Measurements from ENCODE around the gene DNAL4. TPM values are rescaled to one million over a fixed set of nuclear protein-coding genes. Genes with fewer than 3 reads are reported as not detected.

Gene DNAL4
- total and polyA plus RNA-seq, 10 of the 15 experiments (the other 5 are each of a cell fraction or from before 2014, with no cell fraction given) = 0.35 to 8.5 (median 6.3) TPM; not detected in 1

- TF ChIP-seq FOXM1 (IDR thresholded peaks at IDR 0.05; ENCODE audit: low read depth, low read length) (no peak), TCF7 (IDR thresholded peaks at IDR 0.05; ENCODE audit: borderline replicate concordance) (no peak)
Measured at GRCh38 chr22:38750104-38750503, 43.8 kb downstream of the DNAL4 start (continued).

GRCh38 chr22:38748487-38749136 lies 45.3 kb downstream of the DNAL4 start:
- no peaks in the 10 kb centered on the region for H4K20me1 ChIP-seq (ENCODE audit: control insufficient read depth, insufficient read depth)
- no peak overlapping the region for H2AFZ ChIP-seq (ENCODE audit: control insufficient read depth, low read depth, low read length)
- H3K4me2 ChIP-seq (ENCODE audit: control insufficient read depth, insufficient read depth) = no peak overlapping the region
- H3K27ac ChIP-seq (ENCODE audit: control insufficient read depth, insufficient read depth) = no peak overlapping the region
- no peak for FAIRE-seq
- ChIA-PET CTCF (interaction anchor here (1.6 to 2.1 kb wide), 4 partner anchors 14 to 26 kb away, joined by 5 to 10 read pairs (median 6); no protein-coding TSS in a partner anchor), SMC1A (ENCODE audit: uncharacterized antibody, unreplicated experiment) (no interaction called here), RAD21 (ENCODE audit: unreplicated experiment) (no interaction called here), POLR2A (interaction anchor here (1.0 to 1.1 kb wide), 2 partner anchors 10 to 56 kb away, joined by 3 read pairs; no protein-coding TSS in a partner anchor)
- H3K9ac ChIP-seq (ENCODE audit: control insufficient read depth, insufficient read depth, low read length) = no peak overlapping the region
- H3K4me3 ChIP-seq = no peak overlapping the region
- in situ Hi-C loops (cut with MboI) (no loop called here), intact Hi-C loops (cut with micrococcal nuclease; ENCODE audit: unreplicated experiment) (no loop called here)
- DNase-seq (ENCODE audit: low read depth, low spot score) = no peak
- ATAC-seq = no peak
- TF ChIP-seq POLR2AphosphoS5 (IDR thresholded peaks at IDR 0.05; ENCODE audit: low read length) (no peak), POLR2A (IDR thresholded peaks at IDR 0.05; ENCODE audit: low read depth, low read length) (peak; percentile 56)
- peaks cover 26% of the 10 kb centered on the region for H3K79me2 ChIP-seq (ENCODE audit: control insufficient read depth, insufficient read depth, low read length)
- no peaks in the 10 kb centered on the region for H3K27me3 ChIP-seq (replicated peaks in 1 of 2; ENCODE audit: control insufficient read depth in 2 of 2, insufficient read depth in 2 of 2, low read length in 1 of 2)
- H3K36me3 ChIP-seq (ENCODE audit: control insufficient read depth in 2 of 2, insufficient read depth in 2 of 2, low read length in 1 of 2) = peaks cover 41 to 43% of the 10 kb centered on the region in 2 experiments
- no peaks in the 10 kb centered on the region for H3K9me3 ChIP-seq (replicated peaks; ENCODE audit: control insufficient read depth, insufficient read depth, low read length)
- WGBS (ENCODE audit: insufficient coverage, insufficient replicate concordance, low lambda C conversion rate, missing lambda C conversion rate) = 96% methylated on average over 14 of the region's 14 CpGs
- peaks cover 27% of the 10 kb centered on the region for H3K4me1 ChIP-seq (ENCODE audit: control insufficient read depth, insufficient read depth, low read length)
- BruUV-seq (replicated peaks) = no TSS peak
